Activated CD4-positive, alpha-beta T cell treated with anti-CD3 and anti-CD28 coated beads for 24 hours (primary cell): ENCODE measurements around the gene DPCD.

Source experiments
- DNase-seq, 2 donors: peaks; one replicate each; pipeline ENCODE4 v3.0.0-alpha.2; 2020; ENCODE audit warnings: low read depth in 2 of 2

Gene DPCD

GRCh38 chr10:101587725-101588653 lies at the start of gene DPCD, which contains the start of gene POLL:
Gene DPCD (plus strand): TSS chr10:101588321. CDS start chr10:101588337, 16 bp downstream.
Gene POLL (minus strand): TSS chr10:101588257. CDS start chr10:101587360, 897 bp downstream.
- peak; percentile 87 to 93 for DNase-seq

DNA sequence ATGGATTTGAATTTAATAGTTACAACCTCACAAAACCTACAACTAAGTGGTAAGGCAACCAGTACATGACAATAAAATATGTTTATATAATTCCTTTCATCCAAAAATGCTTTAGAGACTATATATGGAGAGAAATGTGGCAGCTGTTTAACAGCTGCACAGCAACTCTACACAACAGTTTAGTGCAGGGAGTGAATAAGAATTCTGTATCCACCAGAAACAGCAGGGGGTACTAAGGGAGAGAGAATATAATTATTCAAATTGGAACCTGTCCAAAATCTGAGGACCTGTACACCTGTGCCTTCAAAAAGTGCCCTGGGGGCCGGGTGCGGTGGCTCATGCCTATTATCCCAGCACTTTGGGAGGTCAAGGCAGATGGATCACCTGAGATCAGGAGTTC lies 49.7 kb upstream of the DPCD start:
- no peak for DNase-seq

- DNase-seq, result no peak
These were observed 42.2 kb upstream of the DPCD start for GRCh38 chr10:101545898-101546297.

DNA sequence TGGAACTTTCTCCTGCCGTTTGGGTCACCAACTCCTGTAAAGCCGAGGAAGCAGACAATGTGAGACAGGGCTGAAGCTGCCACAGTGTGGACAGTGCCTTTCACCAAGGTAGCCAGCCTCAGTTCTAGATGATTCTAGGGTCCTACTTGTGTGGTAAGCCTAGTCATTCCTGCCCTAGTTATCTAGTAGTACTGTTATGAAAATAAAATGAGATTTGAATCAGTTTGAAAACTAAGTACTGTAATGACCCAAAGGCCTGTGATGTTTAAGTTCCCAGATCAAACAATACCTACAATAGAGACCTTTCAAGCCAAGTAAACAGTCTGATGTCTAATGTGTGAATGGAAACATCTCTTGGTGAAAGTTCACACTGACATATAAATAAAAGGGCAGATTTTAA lies 37.2 kb upstream of the DPCD start:
- no peak for DNase-seq

DNA sequence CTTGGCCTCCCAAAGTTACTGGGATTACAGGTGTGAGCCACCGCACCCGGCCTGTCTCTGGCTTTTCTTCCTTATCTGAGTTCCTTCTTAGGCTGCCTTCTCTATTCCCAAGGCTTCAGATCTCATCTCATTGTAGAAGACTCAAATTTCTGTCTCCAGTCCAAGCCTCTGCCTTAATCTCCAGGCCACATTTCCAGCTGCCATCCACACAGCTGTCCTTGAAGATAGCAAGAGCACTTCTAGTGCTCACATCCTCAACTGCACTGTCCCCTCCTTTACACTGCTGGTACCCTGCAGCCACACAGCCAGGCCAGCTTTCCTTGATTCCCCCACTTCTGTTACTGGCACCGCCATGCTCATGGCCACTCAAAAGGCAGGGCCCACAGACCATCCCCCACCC lies 35.7 kb upstream of the DPCD start:
- no peak for DNase-seq

DNA sequence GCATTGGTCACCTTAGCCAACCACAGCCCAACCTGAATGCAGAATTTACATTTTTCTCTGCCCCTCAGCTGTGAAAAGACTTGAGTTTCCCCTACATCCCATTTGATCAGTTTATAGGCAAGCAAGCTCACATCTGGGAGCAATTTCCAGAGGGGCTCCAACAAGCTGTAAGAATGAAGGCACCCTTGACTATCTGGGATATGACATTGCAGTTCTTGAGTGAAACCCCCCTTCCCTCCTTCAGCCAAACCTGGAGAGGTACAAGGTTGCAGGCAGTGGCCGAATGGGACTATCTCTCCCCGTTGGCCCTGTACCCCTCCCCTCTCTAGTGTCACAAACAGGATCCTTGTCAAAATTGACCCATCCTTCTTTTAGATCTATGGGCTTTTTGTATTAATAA lies 30.6 kb upstream of the DPCD start:
- no peak for DNase-seq

- DNase-seq, result no peak
These were observed 29.9 kb upstream of the DPCD start for GRCh38 chr10:101558204-101558603.

DNA sequence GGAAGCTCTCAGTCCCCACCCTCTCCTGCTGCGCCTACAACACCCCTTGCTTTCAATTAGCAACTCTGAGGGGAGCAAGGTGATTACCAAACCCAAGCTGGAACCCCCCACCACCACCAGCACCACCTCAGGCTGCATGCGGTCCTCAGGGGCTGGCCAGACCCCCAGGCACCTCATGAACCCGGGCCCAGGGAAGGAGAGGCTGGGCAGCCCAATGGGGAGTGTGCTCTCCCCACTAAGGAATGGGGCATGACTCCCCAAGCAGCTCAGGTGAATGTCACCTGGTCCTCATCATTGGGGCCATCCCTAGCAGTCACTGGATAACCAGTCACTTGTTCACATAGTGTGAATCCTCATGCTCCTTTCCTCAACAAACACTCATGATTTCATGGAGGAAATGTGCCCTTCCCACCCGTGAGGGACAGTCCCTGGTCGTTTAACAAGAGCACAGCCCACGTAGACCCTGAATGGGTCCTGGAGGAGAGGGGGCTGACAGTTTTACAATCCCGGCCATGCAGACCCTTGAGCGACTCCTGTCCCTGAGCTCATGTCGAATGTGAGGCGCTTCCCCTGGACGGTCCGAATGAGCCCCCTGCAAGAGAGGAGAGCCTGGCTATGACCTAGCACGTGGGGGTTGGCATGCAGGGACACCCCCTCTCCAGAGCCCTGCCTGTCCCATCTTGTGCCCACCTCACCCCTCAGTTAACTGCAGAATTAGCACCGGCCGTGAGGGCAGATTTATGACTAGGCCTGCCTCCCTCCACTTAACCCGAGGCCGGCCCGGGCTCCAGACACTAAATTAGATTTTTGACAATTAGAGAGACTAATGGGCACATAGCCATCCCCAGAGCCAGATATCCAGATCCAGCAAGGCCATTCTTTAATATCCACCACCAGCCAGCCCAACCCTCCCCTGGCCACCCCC lies 29.2 kb upstream of the DPCD start:
- DNase-seq, result no peak

DNA sequence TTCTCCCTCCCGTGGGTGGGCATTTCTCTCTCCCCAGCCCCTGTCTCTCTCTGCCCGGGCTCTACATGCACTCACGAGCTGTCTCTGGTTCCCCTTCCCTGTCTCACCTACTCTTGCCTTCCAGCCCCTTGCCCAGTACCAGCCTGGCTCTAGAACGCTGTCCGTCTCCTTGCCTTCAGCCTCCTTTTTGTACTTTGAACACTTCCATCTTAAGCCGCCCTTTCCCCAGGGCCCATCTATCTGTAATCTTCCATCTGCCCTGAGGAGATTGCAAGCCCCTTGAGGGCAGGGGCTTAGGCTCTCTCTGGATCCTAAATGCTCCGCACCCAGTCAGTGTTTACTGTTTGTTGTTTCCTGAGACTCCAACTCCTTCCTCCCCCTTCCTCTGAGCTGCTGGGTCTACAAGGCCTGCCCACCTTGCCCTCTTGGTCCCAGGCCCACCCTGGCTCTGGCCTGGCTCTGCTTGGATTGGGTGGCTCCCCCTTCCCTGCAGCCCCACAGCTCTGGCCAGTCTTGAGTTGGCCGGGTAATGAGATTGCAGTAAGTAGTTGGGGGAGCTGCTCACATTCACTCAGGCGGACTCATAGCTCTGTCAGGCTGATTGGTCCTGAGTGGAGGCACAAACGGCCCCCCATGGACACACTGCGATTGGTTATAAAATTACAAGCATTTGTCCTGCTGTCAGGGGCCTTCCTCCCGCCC lies 28.4 kb upstream of the DPCD start:
- no peak for DNase-seq

DNA sequence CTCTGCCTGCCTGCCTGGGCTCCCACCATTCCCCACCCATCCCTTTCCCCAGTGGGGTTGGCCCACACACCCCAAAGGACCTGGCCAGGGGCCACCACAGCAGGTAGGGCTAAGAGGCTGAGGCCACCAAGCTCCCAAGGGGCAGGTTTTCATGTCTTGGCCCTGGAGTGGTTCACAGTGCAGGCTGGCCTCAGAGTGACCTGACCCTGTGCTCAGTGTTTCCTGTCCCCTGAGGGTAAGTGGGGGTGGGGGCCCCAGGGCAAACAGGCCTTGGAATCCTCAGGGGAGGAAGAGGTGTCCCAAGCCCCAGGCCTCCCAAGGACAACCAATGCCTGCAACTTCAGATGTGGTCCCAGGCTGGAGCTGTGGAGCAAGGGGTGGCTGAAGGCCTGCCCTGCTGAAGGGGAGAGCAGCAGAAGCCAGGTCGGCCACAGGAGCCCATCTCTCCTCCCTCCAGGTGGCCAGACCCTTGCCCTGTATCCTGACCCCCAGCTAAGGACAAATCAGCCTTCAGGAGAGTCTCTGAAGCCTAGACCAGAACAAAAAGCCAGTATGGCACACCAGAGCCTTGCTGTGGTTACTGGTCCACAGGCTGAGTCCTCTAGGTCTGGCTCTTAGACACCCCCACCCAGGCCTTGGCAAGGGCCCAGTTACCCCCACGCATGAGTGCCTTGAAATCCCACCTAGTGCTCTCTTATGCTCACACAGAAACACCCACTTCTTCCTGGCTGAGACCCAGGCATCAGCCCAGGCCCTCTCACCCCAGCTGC lies 27.6 kb upstream of the DPCD start:
- no peak for DNase-seq

DNA sequence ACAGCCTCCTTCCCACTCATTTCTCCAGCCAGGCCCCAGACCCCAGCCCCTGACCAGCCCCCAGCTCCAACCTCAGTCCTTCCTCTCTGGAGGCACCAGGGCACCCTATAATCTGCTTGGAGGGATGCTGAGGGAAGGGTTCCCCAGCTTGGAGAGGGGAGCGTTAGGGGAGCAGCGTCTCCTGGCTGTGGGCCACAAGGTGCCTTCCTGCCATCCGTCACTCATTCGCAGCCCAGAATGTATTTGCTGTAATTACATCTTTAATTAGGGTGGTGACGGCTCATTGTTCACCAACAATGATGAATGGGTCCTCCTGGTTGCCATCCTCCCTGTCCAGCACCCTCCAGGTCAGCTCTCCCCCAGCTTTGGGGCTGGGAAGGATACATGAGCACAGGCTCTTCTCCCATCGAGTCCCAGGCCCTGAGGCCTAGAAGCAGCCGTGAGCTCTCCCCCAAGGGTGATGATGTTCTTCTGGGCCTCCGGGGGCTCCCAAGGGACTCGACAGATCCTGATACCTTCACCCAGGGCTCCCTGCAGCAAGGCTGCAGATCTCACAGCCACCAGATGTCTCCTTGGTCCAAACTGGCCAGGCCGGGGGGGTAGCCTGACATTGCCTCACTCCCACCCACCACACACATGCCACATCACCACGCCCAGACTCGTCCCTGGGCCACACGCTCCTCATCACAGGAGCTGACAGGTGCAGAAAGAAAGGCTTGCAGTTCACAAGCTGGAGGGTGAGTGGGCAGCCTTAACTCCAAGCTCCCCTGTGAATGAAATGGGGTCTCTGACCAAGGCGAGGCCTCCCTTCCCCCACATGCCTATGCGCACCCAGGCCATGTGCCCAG lies 26.8 kb upstream of the DPCD start:
- DNase-seq, result no peak

- no peak for DNase-seq
These were observed 25.9 kb upstream of the DPCD start for GRCh38 chr10:101562231-101562630.

GRCh38 chr10:101563007-101563406 lies 25.1 kb upstream of the DPCD start:
- DNase-seq, result no peak

- no peak for DNase-seq
These were observed 24.6 kb upstream of the DPCD start for GRCh38 chr10:101563497-101564040.

DNA sequence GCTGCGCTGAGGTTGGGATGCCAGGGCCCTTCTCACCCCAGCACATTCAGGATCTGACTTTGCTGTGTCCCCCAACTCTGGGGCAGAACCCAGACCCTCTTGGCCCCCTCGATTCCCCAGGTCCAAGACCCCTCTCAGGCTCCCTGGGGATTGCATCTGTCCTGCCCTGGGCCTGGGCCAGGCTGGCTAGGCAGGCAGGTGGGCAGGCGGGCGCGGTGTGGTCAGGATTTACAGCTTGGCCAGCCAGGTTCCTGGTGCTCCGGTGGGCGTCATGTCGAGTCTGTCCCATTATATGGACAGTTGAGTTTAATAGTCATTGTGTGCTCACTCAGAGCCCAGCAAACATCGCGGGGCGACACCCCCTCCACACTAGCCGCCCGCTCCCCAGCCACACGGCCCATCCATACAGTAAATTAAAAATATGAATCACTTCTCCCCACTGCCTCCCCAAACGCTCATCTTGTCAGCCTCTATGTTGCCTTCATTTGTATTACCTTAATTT lies 23.6 kb upstream of the DPCD start:
- DNase-seq, result no peak

GRCh38 chr10:101565370-101565900 lies 22.7 kb upstream of the DPCD start:
- DNase-seq, result no peak

GRCh38 chr10:101565936-101566332 lies 22.2 kb upstream of the DPCD start:
- DNase-seq, result no peak

DNA sequence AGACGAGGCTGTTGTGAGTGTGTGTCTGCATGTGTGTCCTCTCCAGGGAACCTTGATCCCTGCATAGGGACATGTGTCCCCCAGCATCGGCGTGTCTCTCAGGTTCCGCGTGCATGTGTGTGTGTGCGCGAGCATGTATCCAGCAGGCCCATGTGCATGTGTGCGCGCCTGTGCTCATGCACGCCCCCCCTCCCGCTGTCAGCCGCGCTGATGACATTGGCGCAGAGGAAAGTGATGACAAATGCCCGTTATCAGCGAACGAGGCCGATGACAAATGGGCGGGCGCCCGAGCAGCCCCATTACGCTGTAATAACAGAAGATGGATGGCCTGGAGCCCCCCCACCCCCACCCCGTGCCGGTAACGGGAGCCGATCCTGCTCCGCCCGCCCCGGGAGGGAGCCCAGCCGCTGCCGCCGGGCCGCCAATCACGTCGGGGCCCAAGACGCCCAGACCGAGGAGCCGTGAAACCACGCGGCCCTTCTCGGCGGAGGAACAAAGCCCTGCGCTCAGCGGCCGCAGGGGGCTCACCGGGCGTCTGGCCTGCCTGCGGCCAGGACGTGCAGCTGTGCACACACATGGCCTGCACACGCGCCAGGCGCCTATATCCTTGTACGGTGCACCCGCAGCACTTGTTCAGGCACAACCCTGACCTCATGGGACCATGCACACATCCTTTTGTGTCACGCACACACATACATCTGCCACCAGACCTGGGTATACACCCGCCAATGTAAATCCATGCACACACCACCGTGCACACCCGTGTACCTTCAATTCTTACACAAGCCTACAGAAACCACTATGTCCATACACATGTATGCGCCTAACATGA lies 21.6 kb upstream of the DPCD start:
- no peak for DNase-seq
